SK-N-SH treated with all-trans-retinoic acid at 6 μM for 48 hours (cell line): ENCODE results near the gene FBXO3.

Experiments
- ATAC-seq: fragments of 200-7000 bp; cut with Tn5 transposase; 3 replicates; pipeline ENCODE4 v1.9.1; 2020; ENCODE audit warnings: mild to moderate bottlenecking, moderate library complexity
- ARNTL ChIP-seq: fragments of 450-650 bp; formaldehyde crosslinking; IDR thresholded peaks from 2 replicates; pipeline ENCODE4 v1.5.0; 2020; ENCODE audit warnings: low read depth, mild to moderate bottlenecking, moderate library complexity, borderline replicate concordance
- BACH2 ChIP-seq: fragments of 250-450 bp; sonication (Bioruptor Pico); IDR thresholded peaks from 2 replicates; pipeline ENCODE4 v1.9.0; 2021; ENCODE audit warnings: mild to moderate bottlenecking, borderline replicate concordance
- CREB5 ChIP-seq: fragments of 250-450 bp; sonication (Bioruptor Pico); IDR thresholded peaks from 2 replicates; pipeline ENCODE4 v1.5.1; 2020; ENCODE audit warnings: low read depth, mild to moderate bottlenecking, moderate library complexity
- CSDC2 ChIP-seq: fragments of 250-450 bp; sonication (Bioruptor Pico); IDR thresholded peaks from 2 replicates; pipeline ENCODE4 v1.5.0; 2020; ENCODE audit warnings: mild to moderate bottlenecking, moderate library complexity
- ESRRG ChIP-seq: fragments of 250-450 bp; sonication (Bioruptor Pico); IDR thresholded peaks from 2 replicates; pipeline ENCODE4 v1.6.1; 2021; ENCODE audit warnings: mild to moderate bottlenecking
- GLIS3 ChIP-seq: fragments of 250-450 bp; sonication (Bioruptor Pico); IDR thresholded peaks from 2 replicates; pipeline ENCODE4 v1.5.0; 2020; ENCODE audit warnings: mild to moderate bottlenecking, moderate library complexity
- ISL1 ChIP-seq: fragments of 250-450 bp; sonication (Bioruptor Pico); IDR thresholded peaks from 2 replicates; pipeline ENCODE4 v2.1.2; 2022; ENCODE audit warnings: mild to moderate bottlenecking, moderate library complexity
- OSR1 ChIP-seq: fragments of 250-450 bp; sonication (Bioruptor Pico); IDR thresholded peaks from 2 replicates; pipeline ENCODE4 v1.8.0; 2022; ENCODE audit warnings: moderate library complexity, mild to moderate bottlenecking, inconsistent platforms
- PATZ1 ChIP-seq: fragments of 250-450 bp; sonication (Bioruptor Pico); IDR thresholded peaks from 2 replicates; pipeline ENCODE4 v1.8.0; 2020; ENCODE audit warnings: mild to moderate bottlenecking, moderate library complexity, borderline replicate concordance
- POU6F1 ChIP-seq: fragments of 250-450 bp; sonication (Bioruptor Pico); IDR thresholded peaks from 2 replicates; pipeline ENCODE4 v1.8.0; 2021; ENCODE audit warnings: low read depth, mild to moderate bottlenecking, moderate library complexity, borderline replicate concordance
- RARB ChIP-seq: fragments of 250-450 bp; sonication (Bioruptor Pico); IDR thresholded peaks from 2 replicates; pipeline ENCODE4 v1.8.0; 2021; ENCODE audit warnings: mild to moderate bottlenecking, moderate library complexity
- SNAI2 ChIP-seq: fragments of 250-450 bp; sonication (Bioruptor Pico); IDR thresholded peaks from 2 replicates; pipeline ENCODE4 v1.5.0; 2020; ENCODE audit warnings: mild to moderate bottlenecking, moderate library complexity
- TCF4 ChIP-seq: fragments of 250-450 bp; sonication (Bioruptor Pico); IDR thresholded peaks from 2 replicates; pipeline ENCODE4 v1.8.0; 2021; ENCODE audit warnings: mild to moderate bottlenecking, moderate library complexity, borderline replicate concordance
- TOX ChIP-seq: fragments of 250-450 bp; sonication (Bioruptor Pico); IDR thresholded peaks from 2 replicates; pipeline ENCODE4 v1.8.0; 2021; ENCODE audit warnings: mild to moderate bottlenecking, moderate library complexity, borderline replicate concordance
- TSHZ2 ChIP-seq: fragments of 250-450 bp; sonication (Bioruptor Pico); IDR thresholded peaks from 2 replicates; pipeline ENCODE4 v1.5.0; 2020; ENCODE audit warnings: mild to moderate bottlenecking, moderate library complexity
- ZC3H10 ChIP-seq: fragments of 250-450 bp; sonication (Bioruptor Pico); IDR thresholded peaks from 2 replicates; pipeline ENCODE4 v1.5.1; 2021; ENCODE audit warnings: mild to moderate bottlenecking, moderate library complexity
- ZFP3 ChIP-seq: fragments of 250-450 bp; sonication (Bioruptor Pico); IDR thresholded peaks from 2 replicates; pipeline ENCODE4 v1.5.0; 2020; ENCODE audit warnings: mild to moderate bottlenecking, moderate library complexity
- ZFP30 ChIP-seq: fragments of 450-650 bp; formaldehyde crosslinking; IDR thresholded peaks from 2 replicates; pipeline ENCODE4 v1.5.0; 2022; ENCODE audit warnings: mild to moderate bottlenecking, moderate library complexity
- ZNF565 ChIP-seq: fragments of 450-650 bp; formaldehyde crosslinking; conservative IDR thresholded peaks from 2 replicates; pipeline ENCODE4 v1.5.0; 2020; ENCODE audit warnings: low read depth, mild to moderate bottlenecking, moderate library complexity
- ZNF70 ChIP-seq: fragments of 450-650 bp; formaldehyde crosslinking; IDR thresholded peaks from 2 replicates; pipeline ENCODE4 v1.5.0; 2020; ENCODE audit warnings: mild to moderate bottlenecking, moderate library complexity
- ZNF8 ChIP-seq: fragments of 450-650 bp; formaldehyde crosslinking; IDR thresholded peaks from 2 replicates; pipeline ENCODE4 v1.5.0; 2020; ENCODE audit warnings: mild to moderate bottlenecking, moderate library complexity

FBXO3 gene

GRCh38 chr11:33725496-33725895 is 48.8 kb downstream of the FBXO3 start:
- TF ChIP-seq ZNF70 (CRISPR knock-in tag) (no peak), ZNF565 (CRISPR knock-in tag) (no peak), POU6F1 (CRISPR knock-in tag) (no peak), ARNTL (CRISPR knock-in tag) (no peak), RARB (CRISPR knock-in tag) (no peak)
- TF ChIP-seq, all 23 proteins: peak for 0
- no peak for ATAC-seq

- no peak for TF ChIP-seq ARNTL (CRISPR knock-in tag)
- 0 out of 2 replicates have a peak, but pooled peaks have one; percentile 7 for TF ChIP-seq ZFP3 (CRISPR knock-in tag)
- TF ChIP-seq, all 23 proteins: peak for 1
- peak; percentile 38 for ATAC-seq
Observed at GRCh38 chr11:33724644-33725035, 49.7 kb downstream of the FBXO3 start.

- peak; percentile 41; the same call in 1 of the 2 replicates for TF ChIP-seq TOX (CRISPR knock-in tag)
- TF ChIP-seq ZC3H10, result peak; percentile 78
- TF ChIP-seq OSR1 (CRISPR knock-in tag), result no peak
- no peak for TF ChIP-seq ZNF8 (CRISPR knock-in tag)
- TF ChIP-seq ISL1 (CRISPR knock-in tag), result peak; percentile 32; the same call in 1 of the 2 replicates
- ATAC-seq, result peak; percentile 69
Observed at GRCh38 chr11:33723238-33723881, 51.0 kb downstream of the FBXO3 start.

- peak; percentile 25 for ATAC-seq
- TF ChIP-seq OSR1 (CRISPR knock-in tag) (no peak), RARB (CRISPR knock-in tag) (no peak), BACH2 (no peak), TSHZ2 (CRISPR knock-in tag) (no peak), ARNTL (CRISPR knock-in tag) (no peak), ISL1 (CRISPR knock-in tag) (no peak), GLIS3 (CRISPR knock-in tag) (no peak), CREB5 (CRISPR knock-in tag) (no peak), ZNF565 (CRISPR knock-in tag) (no peak), PATZ1 (no peak), ESRRG (CRISPR knock-in tag) (no peak), TOX (CRISPR knock-in tag) (no peak), ZNF70 (CRISPR knock-in tag) (no peak), SNAI2 (CRISPR knock-in tag) (no peak), ZFP3 (CRISPR knock-in tag) (no peak), ZNF8 (CRISPR knock-in tag) (no peak), POU6F1 (CRISPR knock-in tag) (no peak), ZFP30 (no peak), CSDC2 (no peak), TCF4 (CRISPR knock-in tag) (no peak)
Observed at GRCh38 chr11:33722590-33723234, 51.6 kb downstream of the FBXO3 start.
